HCT116 (cell line): ENCODE data around the gene SNRNP25. TPM values are rescaled to one million over a fixed set of nuclear protein-coding genes. Genes with fewer than 3 reads are reported as not detected.

ENCODE experiments used
- ATAC-seq: fragments of 200-7000 bp; cut with Tn5 transposase; 2 replicates; pipeline ENCODE4 v1.9.1; 2020; ENCODE audit warnings: mild to moderate bottlenecking, moderate library complexity
- BruUV-seq: library from RNA; stranded (reverse); fragments of 400-500 nt; replicated peaks from 2 replicates; lab custom pipeline; 2021; lab: Mats Ljungman, UMichigan
- CTCF ChIA-PET: fragments of 300-600 bp; sonication (Branson Sonifier 250); formaldehyde crosslinking; loops from one replicate; lab custom pipeline; 2021; ENCODE audit warnings: antibody characterized with exemption; lab: Charles Lee
- POLR2A ChIA-PET: fragments of 300-600, 350-600 bp; sonication (Branson Sonifier 250); formaldehyde crosslinking; loops from one replicate; lab custom pipeline; 2021; ENCODE audit warnings: antibody characterized with exemption; lab: Charles Lee
- RAD21 ChIA-PET, 2 experiments: fragments of 300-600 bp; sonication (Branson Sonifier 250); formaldehyde crosslinking; loops; one replicate each; lab custom pipeline; 2023; ENCODE audit warnings: low total read pairs in 2 of 2; ENCODE audit not compliant: uncharacterized antibody in 2 of 2, unreplicated experiment in 2 of 2, low non-redundant PET in 1 of 2; lab: Charles Lee
- DNase-seq: peaks from one replicate; pipeline ENCODE4 v3.0.0-alpha.2; 2010; ENCODE audit warnings: low read depth, low spot score
- H2AFZ ChIP-seq: fragments of 200-600 bp; shearing (Covaris generic), sonication (generic); 2 replicates; pipeline ENCODE4 v1.6.1; 2017; ENCODE audit warnings: low read depth, mixed run types, mixed read lengths, antibody characterized with exemption, low read length; ENCODE audit not compliant: poor library complexity, severe bottlenecking
- H3K27ac ChIP-seq: 2 replicates; pipeline ENCODE4 v1.5.1; 2012; ENCODE audit warnings: low read depth, low read length
- H3K27me3 ChIP-seq: fragments of 200-600 bp; sonication (generic); 2 replicates; pipeline ENCODE4 v1.6.1; 2016; ENCODE audit warnings: mixed run types, low read length, mixed read lengths; ENCODE audit not compliant: insufficient read depth
- H3K36me3 ChIP-seq, 2 experiments: fragments of 200-500 bp in 1 of 2; fragments of 200-600 bp in 1 of 2; sonication (Bioruptor generic) in 1 of 2; sonication (generic) in 1 of 2; 2 replicates each; pipeline versions ENCODE4 v1.5.1 to v1.6.1; 2014 to 2016; ENCODE audit warnings: low read length in 2 of 2, inconsistent platforms in 1 of 2, mixed read lengths in 1 of 2, mixed run types in 1 of 2; ENCODE audit not compliant: insufficient read depth in 2 of 2, control insufficient read depth in 1 of 2
- H3K4me1 ChIP-seq, 2 experiments: fragments of 200-600 bp in 1 of 2; sonication (generic) in 1 of 2; 2 replicates each; pipeline versions ENCODE4 v1.5.1 to v1.6.1; 2012 to 2017; ENCODE audit warnings: low read length in 2 of 2, inconsistent platforms in 1 of 2, mild to moderate bottlenecking in 1 of 2, mixed read lengths in 1 of 2, mixed run types in 1 of 2, moderate library complexity in 1 of 2; ENCODE audit not compliant: insufficient read depth in 2 of 2, control insufficient read depth in 1 of 2
- H3K4me2 ChIP-seq: fragments of 200-600 bp; sonication (generic); 2 replicates; pipeline ENCODE4 v1.6.1; 2017; ENCODE audit warnings: mixed run types, low read length, mixed read lengths
- H3K4me3 ChIP-seq, 2 experiments: fragments of 200-600 bp in 1 of 2; sonication (generic) in 1 of 2; replicated peaks in 1 of 2; 2 replicates each; pipeline ENCODE4 v1.5.1; 2011 to 2016; ENCODE audit warnings: low read length in 2 of 2, control low read depth in 1 of 2, low read depth in 1 of 2, mild to moderate bottlenecking in 1 of 2, mixed read lengths in 1 of 2, mixed run types in 1 of 2
- H3K79me2 ChIP-seq: fragments of 200-600 bp; sonication (generic); 2 replicates; pipeline ENCODE4 v1.6.1; 2017; ENCODE audit warnings: mild to moderate bottlenecking, mixed run types, low read length, moderate library complexity, mixed read lengths; ENCODE audit not compliant: insufficient read depth
- H3K9ac ChIP-seq: fragments of 200-600 bp; sonication (generic); 2 replicates; pipeline ENCODE4 v1.6.1; 2016; ENCODE audit warnings: low read length, mixed read lengths
- H3K9me2 ChIP-seq: fragments of 200-600 bp; sonication (generic), shearing (Covaris generic); 2 replicates; pipeline ENCODE4 v1.6.1; 2017; ENCODE audit warnings: mixed run types, mild to moderate bottlenecking, moderate library complexity; ENCODE audit not compliant: insufficient read depth
- H3K9me3 ChIP-seq, 2 experiments: fragments of 200-500 bp in 1 of 2; fragments of 200-600 bp in 1 of 2; sonication (Bioruptor generic) in 1 of 2; sonication (generic) in 1 of 2; 2 replicates each; pipeline ENCODE4 v1.6.1; 2014 to 2017; ENCODE audit warnings: low read length in 2 of 2, mixed read lengths in 2 of 2, inconsistent platforms in 1 of 2, low read depth in 1 of 2, mild to moderate bottlenecking in 1 of 2, mixed run types in 1 of 2, moderate library complexity in 1 of 2; ENCODE audit not compliant: control insufficient read depth in 1 of 2, insufficient read depth in 1 of 2
- H4K20me1 ChIP-seq: fragments of 200-600 bp; sonication (generic), shearing (Covaris generic); 2 replicates; pipeline ENCODE4 v1.6.1; 2017; ENCODE audit warnings: mixed run types, mild to moderate bottlenecking, moderate library complexity; ENCODE audit not compliant: insufficient read depth
- CBX3 ChIP-seq: IDR thresholded peaks from 2 replicates; pipeline ENCODE4 v1.6.1; 2012; ENCODE audit warnings: low read depth
- CEBPB ChIP-seq: IDR thresholded peaks from 2 replicates; pipeline ENCODE4 v1.6.1; 2012; ENCODE audit warnings: low read depth
- CTCF ChIP-seq, 3 experiments: fragments of 200-600 bp in 1 of 3; sonication (generic) in 1 of 3; IDR thresholded peaks in 2 of 3; conservative IDR thresholded peaks in 1 of 3; 2 replicates each; pipeline ENCODE4 v1.5.1; 2012 to 2017; ENCODE audit warnings: low read depth in 2 of 3, low read length in 2 of 3, antibody characterized with exemption in 1 of 3, borderline replicate concordance in 1 of 3, control low read depth in 1 of 3, mild to moderate bottlenecking in 1 of 3, mixed read lengths in 1 of 3, mixed run types in 1 of 3, moderate library complexity in 1 of 3; ENCODE audit not compliant: insufficient read depth in 1 of 3
- ELF1 ChIP-seq: IDR thresholded peaks from 2 replicates; pipeline ENCODE4 v1.6.1; 2012; ENCODE audit warnings: low read depth, borderline replicate concordance
- EZH2 ChIP-seq: fragments of 200-600 bp; sonication (generic); IDR thresholded peaks from 2 replicates; pipeline ENCODE4 v1.6.1; 2017; ENCODE audit warnings: antibody characterized with exemption, mixed run types
- EZH2phosphoT487 ChIP-seq: fragments of 200-600 bp; IDR thresholded peaks from 2 replicates; pipeline ENCODE4 v1.6.1; 2018; ENCODE audit warnings: antibody characterized with exemption, borderline replicate concordance
- FOSL1 ChIP-seq: IDR thresholded peaks from 2 replicates; pipeline ENCODE4 v1.6.1; 2012; ENCODE audit warnings: low read depth
- POLR2A ChIP-seq: IDR thresholded peaks from 2 replicates; pipeline ENCODE4 v1.7.0; 2011; ENCODE audit warnings: borderline replicate concordance; ENCODE audit not compliant: insufficient read depth, insufficient read length; ENCODE audit errors: extremely low read depth
- POLR2AphosphoS5 ChIP-seq: IDR thresholded peaks from 2 replicates; pipeline ENCODE4 v1.6.1; 2011; ENCODE audit warnings: mild to moderate bottlenecking, low read depth, low read length, moderate library complexity
- RAD21 ChIP-seq: IDR thresholded peaks from 2 replicates; pipeline ENCODE4 v1.6.1; 2012; ENCODE audit warnings: low read depth, mild to moderate bottlenecking
- REST ChIP-seq: IDR thresholded peaks from 2 replicates; pipeline ENCODE4 v1.6.1; 2012; ENCODE audit warnings: low read depth
- SIN3A ChIP-seq: IDR thresholded peaks from 2 replicates; pipeline ENCODE4 v1.6.1; 2012; ENCODE audit warnings: low read depth
- SP1 ChIP-seq: IDR thresholded peaks from 2 replicates; pipeline ENCODE4 v1.6.1; 2012; ENCODE audit warnings: low read depth
- SRF ChIP-seq: IDR thresholded peaks from 2 replicates; pipeline ENCODE4 v1.6.1; 2012; ENCODE audit warnings: low read depth
- YY1 ChIP-seq: IDR thresholded peaks from 2 replicates; pipeline ENCODE4 v1.6.1; 2011; ENCODE audit warnings: low read length, low read depth, moderate library complexity, mild to moderate bottlenecking; ENCODE audit not compliant: insufficient replicate concordance; ENCODE audit errors: extremely low read depth
- ZNF274 ChIP-seq: fragments of 200-500 bp; sonication (Bioruptor generic); IDR thresholded peaks from 2 replicates; pipeline ENCODE4 v1.6.1; 2014; ENCODE audit warnings: mild to moderate bottlenecking, low read depth, low read length, inconsistent platforms
- intact Hi-C: fragments of 100-400 bp; cut with micrococcal nuclease; formaldehyde crosslinking; loops from 2 replicates; pipeline ENCODE4 v1.10.0; 2022
- total RNA-seq: library from RNA; stranded (reverse); gene quantifications from one replicate; pipeline ENCODE4 v1.2.1, GENCODE V29; 2021; ENCODE audit not compliant: unreplicated experiment

SNRNP25 gene
- total RNA-seq, 1 experiment from 2014 or later, result 24.5 TPM

- Histone ChIP-seq H3K27ac (no peak overlapping the region), H3K4me2 (no peak overlapping the region), H3K27me3 (no peaks in the 10 kb centered on the region), H3K79me2 (no peaks in the 10 kb centered on the region), H3K9me3 (no peaks in the 10 kb centered on the region), H3K4me1 (peaks cover 0 to 3% of the 10 kb centered on the region in 2 experiments; a peak in 1 of 4 replicates), H2AFZ (no peak overlapping the region), H3K9me2 (no peaks in the 10 kb centered on the region), H3K36me3 (no peaks in the 10 kb centered on the region), H4K20me1 (no peaks in the 10 kb centered on the region), H3K4me3 (no peak overlapping the region), H3K9ac (no peak overlapping the region)
- BruUV-seq, result no TSS peak
- ATAC-seq (no peak), DNase-seq (no peak)
- TF ChIP-seq POLR2A, result no peak
- ChIA-PET POLR2A (no interaction called here), CTCF (no interaction called here), RAD21 (no interaction called here)
- intact Hi-C loops, result loop anchor here (1.0 kb wide), 1 partner anchor 32 kb away; no protein-coding TSS in a partner anchor
Observed at GRCh38 chr16:64914-65255, 11.3 kb downstream of the SNRNP25 start.

DNA sequence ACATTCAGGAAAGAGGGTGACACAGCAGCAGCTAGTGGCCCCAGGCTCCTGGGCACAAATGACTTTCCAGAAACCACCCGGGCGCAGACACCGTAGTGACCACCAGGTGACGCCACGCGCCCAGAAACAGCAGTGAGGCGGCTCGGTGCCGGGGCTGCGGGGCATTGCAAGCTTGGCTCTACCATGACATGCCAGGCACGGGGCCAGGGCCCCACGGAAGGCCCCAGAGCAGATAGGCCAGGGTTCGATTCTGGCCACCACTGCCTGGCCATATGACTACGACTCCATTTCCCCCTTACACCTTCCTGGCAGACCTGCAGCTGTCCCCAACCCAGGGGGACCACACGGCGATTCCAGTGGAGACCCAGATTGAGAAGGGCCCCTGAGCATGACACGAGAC, 12.1 kb downstream of the SNRNP25 start:
- no peaks in the 10 kb centered on the region for H3K36me3 ChIP-seq

More for the DNA sequence above, 12.1 kb downstream of the SNRNP25 start:
- H3K4me1 ChIP-seq, result peaks cover 3 to 12% of the 10 kb centered on the region in 2 experiments; a peak in 3 of 4 replicates
- no peaks in the 10 kb centered on the region for H3K9me3 ChIP-seq
- RAD21 ChIA-PET, result interaction anchor here in 1 of 2 experiments (0.8 kb wide), 1 partner anchor 31 kb away, joined by 3 read pairs; no protein-coding TSS in a partner anchor
- H3K4me3 ChIP-seq, result no peak overlapping the region
- intact Hi-C loops, result loop anchor here (1.0 kb wide), 1 partner anchor 32 kb away; no protein-coding TSS in a partner anchor
- H2AFZ ChIP-seq, result no peak overlapping the region
- peak; percentile 21 for DNase-seq
- H3K9me2 ChIP-seq, result no peaks in the 10 kb centered on the region
- H3K9ac ChIP-seq, result no peak overlapping the region
- ATAC-seq, result peak; percentile 92
- BruUV-seq, result no TSS peak
- no peak overlapping the region for H3K4me2 ChIP-seq
- CTCF ChIA-PET, result interaction anchor here (1.1 to 3.2 kb wide), 9 partner anchors 12 to 296 kb away, joined by 3 to 29 read pairs (median 5); partner anchors contain the start of gene POLR3K
- POLR2A ChIA-PET, result no interaction called here
- H3K27me3 ChIP-seq, result no peaks in the 10 kb centered on the region
- no peaks in the 10 kb centered on the region for H3K79me2 ChIP-seq
- H4K20me1 ChIP-seq, result no peaks in the 10 kb centered on the region
- H3K27ac ChIP-seq, result no peak overlapping the region
- TF ChIP-seq EZH2phosphoT487 (no peak), ZNF274 (no peak), SP1 (no peak), EZH2 (no peak), CTCF (IDR thresholded peaks at IDR 0.05 in 2 of 3, conservative IDR thresholded peaks at IDR 0.05 in 1 of 3; ENCODE audit: borderline replicate concordance in 1 of 3, insufficient read depth in 1 of 3, low read depth in 2 of 3, low read length in 2 of 3) (peak; percentile 74 to 95 (median 76)), SRF (no peak), ELF1 (no peak), SIN3A (no peak), CEBPB (no peak), FOSL1 (no peak), CBX3 (no peak), REST (no peak), YY1 (no peak), POLR2AphosphoS5 (no peak), RAD21 (peak; percentile 93)
